ENCODE results near the gene RAB3C.

DNA sequence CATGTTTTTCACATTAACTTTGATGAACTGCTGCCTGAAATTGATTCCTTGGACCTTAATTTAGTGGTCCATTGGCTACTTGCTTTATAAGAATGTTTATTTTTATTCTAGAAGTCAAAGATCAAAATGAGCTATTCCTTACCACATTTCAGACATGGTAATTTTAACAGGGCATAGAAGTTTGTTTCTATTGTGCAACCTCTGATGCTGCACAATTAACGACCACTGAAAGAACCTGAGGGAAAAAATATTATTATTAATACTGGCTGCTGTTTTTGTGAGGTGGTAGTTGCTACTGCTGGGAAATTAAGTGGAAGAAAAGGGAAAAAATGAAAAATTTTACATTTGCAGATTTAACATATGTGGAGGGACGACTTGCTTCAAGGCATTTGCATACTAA is 37.9 kb upstream of the RAB3C start:
- TF ChIP-seq POLR2A (IDR thresholded peaks at IDR 0.05; ENCODE audit: low read depth, low read length) (no peak), POLR2AphosphoS5 (IDR thresholded peaks at IDR 0.05; ENCODE audit: low read depth, low read length) (no peak)
